HUDEP-2 (cell line): ENCODE results near the gene MAGEA12.
"Not testable (repeated sequence)": the region's sequence is repeated elsewhere in the genome, so short reads cannot be mapped to it uniquely, and the experiment has no call there.

Source experiments
- DNase-seq, 76 experiments: peaks; one replicate each; lab custom pipeline; 2025; ENCODE audit not compliant: unreplicated experiment in 76 of 76; lab: John Stamatoyannopoulos, UW

The MAGEA12 gene, protein sequence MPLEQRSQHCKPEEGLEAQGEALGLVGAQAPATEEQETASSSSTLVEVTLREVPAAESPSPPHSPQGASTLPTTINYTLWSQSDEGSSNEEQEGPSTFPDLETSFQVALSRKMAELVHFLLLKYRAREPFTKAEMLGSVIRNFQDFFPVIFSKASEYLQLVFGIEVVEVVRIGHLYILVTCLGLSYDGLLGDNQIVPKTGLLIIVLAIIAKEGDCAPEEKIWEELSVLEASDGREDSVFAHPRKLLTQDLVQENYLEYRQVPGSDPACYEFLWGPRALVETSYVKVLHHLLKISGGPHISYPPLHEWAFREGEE

GRCh38 chrX:152733261-152733975 is at the start of gene MAGEA12, which contains the start of gene CSAG1:
Gene MAGEA12 (plus strand): TSS chrX:152733757. CDS start chrX:152736162, 2,405 bp downstream.
Gene CSAG1 (minus strand): TSS chrX:152733721. CDS start chrX:152732460, 1,261 bp downstream.
- DNase-seq: no peak

DNA sequence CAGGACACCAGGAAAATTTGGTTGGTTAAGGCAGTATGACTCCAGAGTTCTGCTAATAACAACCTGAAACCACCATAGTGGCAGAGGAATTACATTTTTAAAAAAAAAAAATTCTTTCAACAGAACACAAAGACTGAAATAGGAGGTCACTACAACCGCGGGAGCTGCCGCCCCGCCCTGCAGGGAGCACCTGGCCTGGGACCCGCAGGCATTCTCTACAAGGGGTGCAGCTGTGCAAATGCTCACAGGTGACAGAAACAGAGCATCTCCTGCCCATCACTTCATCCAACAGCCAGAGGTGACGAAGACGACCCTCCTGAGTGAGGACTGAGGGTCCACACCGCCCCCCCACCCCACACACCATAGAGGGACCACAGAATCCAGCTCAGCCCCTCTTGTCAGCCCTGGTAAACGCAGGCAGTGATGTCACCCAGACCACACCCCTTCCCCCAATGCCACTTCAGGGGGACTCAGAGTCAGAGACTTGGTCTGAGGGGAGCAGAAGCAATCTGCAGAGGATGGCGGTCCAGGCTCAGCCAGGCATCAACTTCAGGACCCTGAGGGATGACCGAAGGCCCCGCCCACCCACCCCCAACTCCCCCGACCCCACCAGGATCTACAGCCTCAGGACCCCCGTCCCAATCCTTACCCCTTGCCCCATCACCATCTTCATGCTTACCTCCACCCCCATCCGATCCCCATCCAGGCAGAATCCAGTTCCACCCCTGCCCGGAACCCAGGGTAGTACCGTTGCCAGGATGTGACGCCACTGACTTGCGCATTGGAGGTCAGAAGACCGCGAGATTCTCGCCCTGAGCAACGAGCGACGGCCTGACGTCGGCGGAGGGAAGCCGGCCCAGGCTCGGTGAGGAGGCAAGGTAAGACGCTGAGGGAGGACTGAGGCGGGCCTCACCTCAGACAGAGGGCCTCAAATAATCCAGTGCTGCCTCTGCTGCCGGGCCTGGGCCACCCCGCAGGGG is 35.3 kb upstream of the MAGEA12 start, which contains the start of gene MAGEA3:
MAGEA3 (plus strand) TSS at position 843 of the 980 bp plus-strand sequence. CDS start 2,039 bp downstream, outside the sequence.
- DNase-seq: not testable (repeated sequence)

DNA sequence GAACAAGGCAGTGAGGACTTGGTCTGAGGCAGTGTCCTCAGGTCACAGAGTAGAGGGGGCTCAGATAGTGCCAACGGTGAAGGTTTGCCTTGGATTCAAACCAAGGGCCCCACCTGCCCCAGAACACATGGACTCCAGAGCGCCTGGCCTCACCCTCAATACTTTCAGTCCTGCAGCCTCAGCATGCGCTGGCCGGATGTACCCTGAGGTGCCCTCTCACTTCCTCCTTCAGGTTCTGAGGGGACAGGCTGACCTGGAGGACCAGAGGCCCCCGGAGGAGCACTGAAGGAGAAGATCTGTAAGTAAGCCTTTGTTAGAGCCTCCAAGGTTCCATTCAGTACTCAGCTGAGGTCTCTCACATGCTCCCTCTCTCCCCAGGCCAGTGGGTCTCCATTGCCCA is 33.2 kb upstream of the MAGEA12 start:
- not testable (repeated sequence) for DNase-seq

- DNase-seq: not testable (repeated sequence)
These were observed 27.1 kb upstream of the MAGEA12 start for GRCh38 chrX:152706500-152706899.

- not testable (repeated sequence) for DNase-seq
These were observed 24.4 kb upstream of the MAGEA12 start, which contains the start of gene CSAG2 for GRCh38 chrX:152709173-152709572. Gene CSAG2 (minus strand): TSS chrX:152709273. CDS start chrX:152709112, 161 bp downstream.

GRCh38 chrX:152713195-152713594 is 20.4 kb upstream of the MAGEA12 start:
- DNase-seq: not testable (repeated sequence)

DNA sequence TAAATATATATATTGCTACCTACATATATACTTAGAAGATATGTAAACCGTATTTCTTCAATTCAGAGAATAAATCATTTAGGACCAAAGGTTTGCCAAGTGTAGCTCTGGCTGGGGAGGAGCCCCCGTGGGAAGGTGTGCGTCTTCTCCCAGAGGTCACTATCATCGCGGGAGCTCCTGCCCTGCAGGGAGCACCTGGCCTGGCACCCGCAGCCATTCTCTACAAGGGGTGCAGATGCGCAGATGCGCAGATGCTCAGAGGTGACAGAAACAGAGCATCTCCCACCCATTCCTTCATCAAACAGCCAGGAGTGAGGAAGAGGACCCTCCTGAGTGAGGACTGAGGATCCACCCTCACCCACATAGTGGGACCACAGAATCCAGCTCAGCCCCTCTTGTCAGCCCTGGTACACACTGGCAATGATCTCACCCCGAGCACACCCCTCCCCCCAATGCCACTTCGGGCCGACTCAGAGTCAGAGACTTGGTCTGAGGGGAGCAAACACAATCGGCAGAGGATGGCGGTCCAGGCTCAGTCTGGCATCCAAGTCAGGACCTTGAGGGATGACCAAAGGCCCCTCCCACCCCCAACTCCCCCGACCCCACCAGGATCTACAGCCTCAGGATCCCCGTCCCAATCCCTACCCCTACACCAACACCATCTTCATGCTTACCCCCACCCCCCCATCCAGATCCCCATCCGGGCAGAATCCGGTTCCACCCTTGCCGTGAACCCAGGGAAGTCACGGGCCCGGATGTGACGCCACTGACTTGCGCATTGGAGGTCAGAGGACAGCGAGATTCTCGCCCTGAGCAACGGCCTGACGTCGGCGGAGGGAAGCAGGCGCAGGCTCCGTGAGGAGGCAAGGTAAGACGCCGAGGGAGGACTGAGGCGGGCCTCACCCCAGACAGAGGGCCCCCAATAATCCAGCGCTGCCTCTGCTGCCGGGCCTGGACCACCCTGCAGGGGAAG is 19.5 kb upstream of the MAGEA12 start, which contains the start of gene MAGEA2B:
MAGEA2B (plus strand) TSS at position 814 of the 973 bp plus-strand sequence. CDS start 2,479 bp downstream, outside the sequence.
- not testable (repeated sequence) for DNase-seq

GRCh38 chrX:152725409-152725808 is 8.1 kb upstream of the MAGEA12 start:
- no peak for DNase-seq

DNA sequence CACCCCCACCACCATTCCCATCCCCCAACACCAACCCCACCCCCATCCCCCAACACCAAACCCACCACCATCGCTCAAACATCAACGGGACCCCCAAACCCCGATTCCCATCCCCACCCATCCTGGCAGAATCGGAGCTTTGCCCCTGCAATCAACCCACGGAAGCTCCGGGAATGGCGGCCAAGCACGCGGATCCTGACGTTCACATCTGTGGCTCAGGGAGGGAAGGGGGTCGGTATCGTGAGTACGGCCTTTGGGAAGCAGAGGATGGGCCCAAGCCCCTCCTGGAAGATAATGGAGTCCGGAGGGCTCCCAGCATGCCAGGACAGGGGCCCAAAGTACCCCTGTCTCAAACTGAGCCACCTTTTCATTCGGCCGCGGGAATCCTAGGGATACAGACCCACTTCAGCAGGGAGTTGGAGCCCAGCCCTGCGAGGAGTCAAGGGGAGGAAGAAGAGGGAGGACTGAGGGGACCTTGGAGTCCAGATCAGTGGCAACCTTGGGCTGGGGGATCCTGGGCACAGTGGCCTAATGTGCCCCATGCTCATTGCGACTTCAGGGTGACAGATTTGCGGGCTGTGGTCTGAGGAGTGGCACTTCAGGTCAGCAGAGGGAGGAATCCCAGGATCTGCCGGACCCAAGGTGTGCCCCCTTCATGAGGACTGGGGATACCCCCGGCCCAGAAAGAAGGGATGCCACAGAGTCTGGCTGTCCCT is 744 bp downstream of the MAGEA12 start:
- DNase-seq: not testable (repeated sequence)

DNA sequence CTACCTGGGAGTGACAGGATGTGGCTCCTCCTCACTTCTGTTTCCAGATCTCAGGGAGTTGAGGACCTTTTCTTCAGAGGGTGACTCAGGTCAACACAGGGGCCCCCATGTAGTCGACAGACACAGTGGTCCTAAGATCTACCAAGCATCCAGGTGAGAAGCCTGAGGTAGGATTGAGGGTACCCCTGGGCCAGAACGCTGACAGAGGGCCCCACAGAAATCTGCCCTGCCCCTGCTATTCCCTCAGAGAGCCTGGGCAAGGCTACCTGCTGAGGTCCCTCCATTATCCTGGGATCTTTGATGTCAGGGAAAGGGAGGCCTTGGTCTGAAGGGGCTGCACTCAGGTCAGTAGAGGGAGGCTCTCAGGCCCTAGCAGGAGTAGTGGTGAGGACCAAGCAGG is 1.5 kb downstream of the MAGEA12 start:
- DNase-seq: no peak

DNA sequence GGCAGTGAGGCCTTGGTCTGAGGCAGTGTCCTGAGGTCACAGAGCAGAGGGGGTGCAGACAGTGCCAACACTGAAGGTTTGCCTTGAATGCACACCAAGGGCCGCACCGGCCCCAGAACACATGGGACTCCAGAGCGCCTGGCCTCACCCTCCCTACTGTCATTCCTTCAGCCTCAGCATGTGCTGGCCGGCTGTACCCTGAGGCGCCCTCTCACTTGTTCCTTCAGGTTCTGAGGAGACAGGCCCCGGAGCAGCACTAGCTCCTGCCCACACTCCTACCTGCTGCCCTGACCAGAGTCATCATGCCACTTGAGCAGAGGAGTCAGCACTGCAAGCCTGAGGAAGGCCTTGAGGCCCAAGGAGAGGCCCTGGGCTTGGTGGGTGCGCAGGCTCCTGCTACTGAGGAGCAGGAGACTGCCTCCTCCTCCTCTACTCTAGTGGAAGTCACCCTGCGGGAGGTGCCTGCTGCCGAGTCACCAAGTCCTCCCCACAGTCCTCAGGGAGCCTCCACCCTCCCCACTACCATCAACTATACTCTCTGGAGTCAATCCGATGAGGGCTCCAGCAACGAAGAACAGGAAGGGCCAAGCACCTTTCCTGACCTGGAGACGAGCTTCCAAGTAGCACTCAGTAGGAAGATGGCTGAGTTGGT is 2.4 kb downstream of the MAGEA12 start:
- DNase-seq: no peak

DNA sequence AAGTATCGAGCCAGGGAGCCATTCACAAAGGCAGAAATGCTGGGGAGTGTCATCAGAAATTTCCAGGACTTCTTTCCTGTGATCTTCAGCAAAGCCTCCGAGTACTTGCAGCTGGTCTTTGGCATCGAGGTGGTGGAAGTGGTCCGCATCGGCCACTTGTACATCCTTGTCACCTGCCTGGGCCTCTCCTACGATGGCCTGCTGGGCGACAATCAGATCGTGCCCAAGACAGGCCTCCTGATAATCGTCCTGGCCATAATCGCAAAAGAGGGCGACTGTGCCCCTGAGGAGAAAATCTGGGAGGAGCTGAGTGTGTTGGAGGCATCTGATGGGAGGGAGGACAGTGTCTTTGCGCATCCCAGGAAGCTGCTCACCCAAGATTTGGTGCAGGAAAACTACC is 3.0 kb downstream of the MAGEA12 start:
- DNase-seq: not testable (repeated sequence)

DNA sequence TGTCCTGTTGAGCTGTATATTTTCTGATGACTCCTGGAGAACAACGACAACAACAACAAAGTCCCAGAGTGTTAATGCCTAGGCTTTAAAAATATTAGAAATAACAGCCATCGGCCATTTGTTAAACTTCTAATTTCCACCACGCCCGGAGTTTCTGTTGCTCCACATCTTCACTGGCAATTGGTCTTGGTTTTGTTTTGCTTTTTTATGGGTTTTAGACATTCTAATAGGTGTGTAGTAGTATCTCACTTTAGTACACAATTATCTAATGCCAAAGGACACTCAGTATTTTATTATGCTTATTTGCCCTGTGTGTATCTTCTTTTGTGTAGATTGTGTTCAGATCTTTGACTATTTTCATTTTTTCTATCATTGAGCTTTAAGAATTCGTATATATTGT is 5.0 kb downstream of the MAGEA12 start:
- no peak for DNase-seq

- not testable (repeated sequence) for DNase-seq
These were observed 20.4 kb downstream of the MAGEA12 start, which contains the start of gene MAGEA2 for GRCh38 chrX:152753686-152754650. Gene MAGEA2 (minus strand): TSS chrX:152753842. CDS start chrX:152751363, 2,479 bp downstream.

GRCh38 chrX:152754871-152755270 is 21.3 kb downstream of the MAGEA12 start:
- DNase-seq: not testable (repeated sequence)

GRCh38 chrX:152758918-152759317 is 25.4 kb downstream of the MAGEA12 start, which contains the start of gene CSAG3:
Gene CSAG3 (plus strand): TSS chrX:152759218.
- not testable (repeated sequence) for DNase-seq

- not testable (repeated sequence) for DNase-seq
These were observed 26.0 kb downstream of the MAGEA12 start for GRCh38 chrX:152759544-152759943.
